ENCODE measurements around the gene STXBP5. TPM values are rescaled to one million over a fixed set of nuclear protein-coding genes. Genes with fewer than 3 reads are reported as not detected.

STXBP5 gene
- total RNA-seq, 1 donor from 2014 or later: 34.8 TPM

DNA sequence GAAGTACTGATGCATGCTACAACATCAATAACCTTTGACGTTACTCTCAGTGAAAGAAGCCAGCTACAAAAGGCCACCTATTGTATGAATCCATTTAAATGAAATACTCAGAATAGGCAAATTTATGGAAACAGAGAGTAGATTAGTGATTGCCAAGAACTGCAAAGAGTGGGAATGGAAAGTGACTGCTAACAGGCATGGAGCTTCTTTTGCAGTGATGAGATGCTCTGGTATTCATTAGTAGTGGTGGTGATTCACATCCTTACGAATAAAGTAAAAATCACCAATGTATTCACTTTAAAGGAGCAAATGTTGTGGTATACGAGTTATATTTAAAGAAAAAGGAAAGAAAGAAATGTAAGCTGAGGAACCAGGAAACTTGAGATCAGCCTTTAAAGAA is 177.5 kb downstream of the STXBP5 start:
- Mint-ChIP-seq H3K9me3 (ENCODE audit: unreplicated experiment) (peaks cover 6% of the 10 kb centered on the region), H3K27ac (ENCODE audit: unreplicated experiment) (no peak overlapping the region), H3K27me3 (ENCODE audit: unreplicated experiment) (no peaks in the 10 kb centered on the region), H3K4me1 (ENCODE audit: unreplicated experiment) (no peaks in the 10 kb centered on the region), H3K4me3 (ENCODE audit: unreplicated experiment) (no peak overlapping the region), H3K36me3 (ENCODE audit: unreplicated experiment) (peaks cover 57% of the 10 kb centered on the region)
- DNase-seq (ENCODE audit: extremely low spot score, unreplicated experiment): no peak
- TF ChIP-seq, protein P1, sequence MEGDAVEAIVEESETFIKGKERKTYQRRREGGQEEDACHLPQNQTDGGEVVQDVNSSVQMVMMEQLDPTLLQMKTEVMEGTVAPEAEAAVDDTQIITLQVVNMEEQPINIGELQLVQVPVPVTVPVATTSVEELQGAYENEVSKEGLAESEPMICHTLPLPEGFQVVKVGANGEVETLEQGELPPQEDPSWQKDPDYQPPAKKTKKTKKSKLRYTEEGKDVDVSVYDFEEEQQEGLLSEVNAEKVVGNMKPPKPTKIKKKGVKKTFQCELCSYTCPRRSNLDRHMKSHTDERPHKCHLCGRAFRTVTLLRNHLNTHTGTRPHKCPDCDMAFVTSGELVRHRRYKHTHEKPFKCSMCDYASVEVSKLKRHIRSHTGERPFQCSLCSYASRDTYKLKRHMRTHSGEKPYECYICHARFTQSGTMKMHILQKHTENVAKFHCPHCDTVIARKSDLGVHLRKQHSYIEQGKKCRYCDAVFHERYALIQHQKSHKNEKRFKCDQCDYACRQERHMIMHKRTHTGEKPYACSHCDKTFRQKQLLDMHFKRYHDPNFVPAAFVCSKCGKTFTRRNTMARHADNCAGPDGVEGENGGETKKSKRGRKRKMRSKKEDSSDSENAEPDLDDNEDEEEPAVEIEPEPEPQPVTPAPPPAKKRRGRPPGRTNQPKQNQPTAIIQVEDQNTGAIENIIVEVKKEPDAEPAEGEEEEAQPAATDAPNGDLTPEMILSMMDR (IDR thresholded peaks at IDR 0.05): no peak

DNA sequence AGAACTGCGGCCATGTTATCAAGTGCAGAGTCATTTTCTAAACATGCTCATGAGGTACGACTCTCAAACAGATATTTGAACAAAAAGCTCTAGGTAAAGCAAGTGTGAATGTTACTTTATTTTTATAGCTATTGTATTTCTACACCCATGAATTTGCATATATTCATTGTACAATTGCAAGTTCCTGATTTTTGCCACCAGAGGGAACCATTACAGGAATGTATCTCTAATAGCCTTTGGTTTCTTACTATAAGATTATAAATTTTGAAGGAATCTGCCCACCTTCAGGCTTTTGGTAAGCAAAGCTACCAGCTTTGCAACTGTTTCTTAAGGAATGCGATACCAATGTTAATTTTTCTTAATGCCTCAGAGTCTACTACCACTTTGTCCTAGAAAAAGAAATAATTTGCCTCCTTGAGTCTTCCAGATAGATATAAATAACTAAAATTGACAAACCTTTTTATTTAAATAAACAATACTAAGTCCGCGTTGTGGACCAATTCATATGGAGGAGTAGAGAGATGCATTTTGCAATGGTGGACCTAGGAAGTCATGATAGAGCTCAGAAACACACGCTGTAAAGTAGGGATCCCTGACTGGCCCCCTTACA is 178.8 kb downstream of the STXBP5 start:
- Mint-ChIP-seq H3K36me3 (ENCODE audit: unreplicated experiment) (peaks cover 48% of the 10 kb centered on the region), H3K27ac (ENCODE audit: unreplicated experiment) (no peak overlapping the region), H3K9me3 (ENCODE audit: unreplicated experiment) (peaks cover 6% of the 10 kb centered on the region), H3K4me1 (ENCODE audit: unreplicated experiment) (peaks cover 3% of the 10 kb centered on the region), H3K27me3 (ENCODE audit: unreplicated experiment) (no peaks in the 10 kb centered on the region), H3K4me3 (ENCODE audit: unreplicated experiment) (no peak overlapping the region)
- TF ChIP-seq, protein P1 (IDR thresholded peaks at IDR 0.05): peak; percentile 63
- no peak for DNase-seq (ENCODE audit: extremely low spot score, unreplicated experiment)

DNA sequence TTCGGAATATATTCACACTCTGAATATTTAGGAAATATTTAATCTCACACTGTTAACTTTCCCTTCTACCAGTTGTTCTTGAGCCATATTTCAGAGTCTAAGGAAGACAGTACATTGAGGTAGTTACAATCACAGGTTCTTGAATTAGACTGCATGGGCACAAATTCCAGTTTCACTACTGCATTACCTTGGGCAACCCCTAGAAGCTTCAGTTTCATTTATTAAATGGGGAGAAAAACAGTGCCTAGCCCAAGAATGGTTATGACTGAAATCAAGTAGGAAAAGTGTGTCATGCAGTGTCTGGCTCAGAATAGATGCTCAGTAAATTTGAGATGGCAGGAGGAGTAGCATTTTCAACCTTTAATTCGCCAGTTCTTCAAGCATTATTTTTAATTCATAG is 179.8 kb downstream of the STXBP5 start:
- peaks cover 3% of the 10 kb centered on the region for H3K4me1 Mint-ChIP-seq (ENCODE audit: unreplicated experiment)
- no peak overlapping the region for H3K4me3 Mint-ChIP-seq (ENCODE audit: unreplicated experiment)

DNA sequence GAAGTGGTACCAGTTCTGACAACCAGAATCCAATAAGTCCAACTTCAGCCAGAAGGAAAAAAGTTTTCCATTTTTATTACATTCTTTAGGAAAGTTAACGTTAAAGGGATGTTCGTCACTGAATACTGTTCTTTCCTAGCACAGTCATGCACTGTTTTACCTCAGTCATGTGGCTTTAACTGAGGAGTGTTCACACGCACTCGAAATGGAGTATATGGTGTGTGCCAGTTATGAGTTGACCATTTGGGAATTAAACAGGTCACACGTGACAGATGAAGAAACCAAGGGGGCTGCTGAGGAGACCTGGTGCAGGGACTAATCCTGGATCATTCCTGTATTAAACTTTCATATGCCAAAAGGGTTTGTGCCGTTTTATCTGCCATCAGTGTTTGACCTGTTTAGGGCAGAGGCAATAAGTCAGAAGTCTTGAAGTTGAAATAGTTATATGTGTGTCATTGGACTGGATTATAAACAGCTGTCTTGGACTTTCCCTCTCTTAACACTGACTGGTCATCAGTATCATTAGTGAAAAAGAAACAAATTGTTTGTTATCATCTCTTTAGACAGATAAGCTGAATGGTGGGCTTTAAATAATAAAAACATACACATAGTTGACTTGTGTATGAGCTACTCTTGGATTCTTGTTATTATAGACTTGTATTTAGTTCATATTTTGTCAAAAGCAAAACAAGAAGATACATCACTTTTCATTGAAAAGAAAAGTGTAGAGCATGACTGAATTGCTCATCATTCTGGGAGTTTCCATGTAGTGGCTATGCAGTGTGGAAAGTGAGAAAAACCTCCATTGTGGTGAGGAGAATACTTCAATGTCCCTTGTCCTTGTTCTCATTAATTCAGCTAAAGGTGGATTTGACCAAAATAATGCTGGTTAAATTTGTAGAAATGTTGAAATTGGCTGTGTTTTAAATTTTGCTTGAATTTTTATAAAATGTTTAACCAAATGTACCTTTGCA is 180.8 kb downstream of the STXBP5 start:
- TF ChIP-seq, protein P1 (IDR thresholded peaks at IDR 0.05): no peak
- H3K4me1 Mint-ChIP-seq (ENCODE audit: unreplicated experiment): peaks cover 3% of the 10 kb centered on the region
- no peaks in the 10 kb centered on the region for H3K27me3 Mint-ChIP-seq (ENCODE audit: unreplicated experiment)
- DNase-seq (ENCODE audit: extremely low spot score, unreplicated experiment): no peak
- no peak overlapping the region for H3K27ac Mint-ChIP-seq (ENCODE audit: unreplicated experiment)
- no peak overlapping the region for H3K4me3 Mint-ChIP-seq (ENCODE audit: unreplicated experiment)
- H3K9me3 Mint-ChIP-seq (ENCODE audit: unreplicated experiment): peaks cover 6% of the 10 kb centered on the region
- peaks cover 37% of the 10 kb centered on the region for H3K36me3 Mint-ChIP-seq (ENCODE audit: unreplicated experiment)

More for the DNA sequence above, 179.8 kb downstream of the STXBP5 start:
- no peaks in the 10 kb centered on the region for H3K27me3 Mint-ChIP-seq (ENCODE audit: unreplicated experiment)
- TF ChIP-seq, protein P1 (IDR thresholded peaks at IDR 0.05): no peak
- no peak overlapping the region for H3K27ac Mint-ChIP-seq (ENCODE audit: unreplicated experiment)
- no peak for DNase-seq (ENCODE audit: extremely low spot score, unreplicated experiment)
- H3K36me3 Mint-ChIP-seq (ENCODE audit: unreplicated experiment): peaks cover 42% of the 10 kb centered on the region
- H3K9me3 Mint-ChIP-seq (ENCODE audit: unreplicated experiment): peaks cover 6% of the 10 kb centered on the region

DNA sequence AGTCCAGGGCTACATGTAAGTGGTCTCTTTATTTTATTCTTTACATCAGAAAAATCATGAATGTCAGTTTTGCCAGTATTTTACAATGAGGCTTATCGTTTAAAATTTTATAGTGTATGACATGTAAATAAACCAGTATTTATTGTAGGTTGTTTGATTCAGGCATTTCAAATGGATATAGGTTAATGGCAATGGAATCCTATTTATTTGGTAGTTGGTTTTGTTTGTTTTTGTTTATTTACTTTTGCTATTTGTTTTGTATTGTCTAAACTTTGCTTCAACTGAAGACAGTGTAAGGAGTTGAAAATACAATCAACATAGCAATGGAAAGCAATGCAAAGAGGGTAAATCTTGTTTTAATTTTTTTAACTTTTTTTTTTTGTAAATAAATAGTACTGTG is 185.2 kb downstream of the STXBP5 start:
- TF ChIP-seq, protein P1 (IDR thresholded peaks at IDR 0.05): no peak
- Mint-ChIP-seq H3K9me3 (ENCODE audit: unreplicated experiment) (no peaks in the 10 kb centered on the region), H3K36me3 (ENCODE audit: unreplicated experiment) (peaks cover 10% of the 10 kb centered on the region), H3K27ac (ENCODE audit: unreplicated experiment) (no peak overlapping the region), H3K4me1 (ENCODE audit: unreplicated experiment) (peaks cover 15% of the 10 kb centered on the region), H3K27me3 (ENCODE audit: unreplicated experiment) (no peaks in the 10 kb centered on the region), H3K4me3 (ENCODE audit: unreplicated experiment) (no peak overlapping the region)
- no peak for DNase-seq (ENCODE audit: extremely low spot score, unreplicated experiment)

All from osteocyte (in vitro differentiated cells).